LNCAP (cell line): Measurements from ENCODE around the gene KCNJ14.

Experiments used
- CTCF ChIP-seq: fragments of 450-650 bp; IDR thresholded peaks from 2 replicates; pipeline ENCODE4 v1.5.1; 2017; ENCODE audit warnings: mild to moderate bottlenecking

KCNJ14 gene

GRCh38 chr19:48502350-48503018 lies 47.1 kb downstream of the KCNJ14 start:
- TF ChIP-seq CTCF, result no peak

- TF ChIP-seq CTCF, result peak; percentile 20; the same call in 1 of the 2 replicates
These were observed 50.9 kb downstream of the KCNJ14 start for GRCh38 chr19:48506138-48506733.

- TF ChIP-seq CTCF, result no peak
These were observed 52.6 kb downstream of the KCNJ14 start for GRCh38 chr19:48507911-48508439.

- no peak for TF ChIP-seq CTCF
These were observed 53.5 kb downstream of the KCNJ14 start for GRCh38 chr19:48508729-48509411.

- no peak for TF ChIP-seq CTCF
These were observed 54.3 kb downstream of the KCNJ14 start for GRCh38 chr19:48509467-48510194.

GRCh38 chr19:48510421-48511268 lies 55.3 kb downstream of the KCNJ14 start:
- no peak for TF ChIP-seq CTCF

GRCh38 chr19:48511321-48511731 lies 56.0 kb downstream of the KCNJ14 start:
- no peak for TF ChIP-seq CTCF
